HG02870 (cell line): ENCODE data around the gene BORCS5.
"Not testable (repeated sequence)": the region's sequence is repeated elsewhere in the genome, so short reads cannot be mapped to it uniquely, and the experiment has no call there.

ENCODE experiments used
- ATAC-seq: cut with Tn5 transposase; IDR thresholded peaks from one replicate; pipeline ENCODE4 v1.9.1; 2021; ENCODE audit warnings: mild to moderate bottlenecking, moderate library complexity; ENCODE audit not compliant: unreplicated experiment

BORCS5 gene

GRCh38 chr12:12351468-12352185, 5.3 kb upstream of the BORCS5 start:
- ATAC-seq: not testable (repeated sequence)

- ATAC-seq: no peak
These were observed 3.6 kb upstream of the BORCS5 start for GRCh38 chr12:12353276-12353675.

GRCh38 chr12:12353807-12354206, 3.1 kb upstream of the BORCS5 start:
- ATAC-seq: no peak

GRCh38 chr12:12356467-12356895, 397 bp upstream of the BORCS5 start:
- ATAC-seq: no peak

- ATAC-seq: peak; percentile 8
These were observed 1.0 kb downstream of the BORCS5 start for GRCh38 chr12:12357719-12358461.

- no peak for ATAC-seq
These were observed 1.6 kb downstream of the BORCS5 start for GRCh38 chr12:12358528-12358927.

GRCh38 chr12:12364787-12365445, 8.0 kb downstream of the BORCS5 start:
- ATAC-seq: no peak

GRCh38 chr12:12365446-12365802, 8.5 kb downstream of the BORCS5 start:
- no peak for ATAC-seq

GRCh38 chr12:12365931-12366431, 9.1 kb downstream of the BORCS5 start:
- ATAC-seq: no peak

GRCh38 chr12:12366701-12367481, 10.0 kb downstream of the BORCS5 start:
- no peak for ATAC-seq

- no peak for ATAC-seq
These were observed 10.7 kb downstream of the BORCS5 start for GRCh38 chr12:12367482-12367998.

GRCh38 chr12:12372946-12373722, 16.3 kb downstream of the BORCS5 start:
- no peak for ATAC-seq

- ATAC-seq: no peak
These were observed 20.0 kb downstream of the BORCS5 start for GRCh38 chr12:12376646-12377448.

GRCh38 chr12:12378616-12379015, 21.7 kb downstream of the BORCS5 start:
- ATAC-seq: no peak

- no peak for ATAC-seq
These were observed 23.2 kb downstream of the BORCS5 start for GRCh38 chr12:12379831-12380730.

- ATAC-seq: no peak
These were observed 24.2 kb downstream of the BORCS5 start for GRCh38 chr12:12380949-12381593.

GRCh38 chr12:12381982-12382381, 25.1 kb downstream of the BORCS5 start:
- no peak for ATAC-seq
